Left hindlimb (tissue), 1 donor: ENCODE results near the gene PEAR1.

Experiments
- DNase-seq: peaks from one replicate; pipeline ENCODE4 v3.0.0-alpha.2; 2018

PEAR1 gene

GRCh38 chr1:156923670-156924477 is 30.4 kb downstream of the PEAR1 start:
- DNase-seq: no peak

DNA sequence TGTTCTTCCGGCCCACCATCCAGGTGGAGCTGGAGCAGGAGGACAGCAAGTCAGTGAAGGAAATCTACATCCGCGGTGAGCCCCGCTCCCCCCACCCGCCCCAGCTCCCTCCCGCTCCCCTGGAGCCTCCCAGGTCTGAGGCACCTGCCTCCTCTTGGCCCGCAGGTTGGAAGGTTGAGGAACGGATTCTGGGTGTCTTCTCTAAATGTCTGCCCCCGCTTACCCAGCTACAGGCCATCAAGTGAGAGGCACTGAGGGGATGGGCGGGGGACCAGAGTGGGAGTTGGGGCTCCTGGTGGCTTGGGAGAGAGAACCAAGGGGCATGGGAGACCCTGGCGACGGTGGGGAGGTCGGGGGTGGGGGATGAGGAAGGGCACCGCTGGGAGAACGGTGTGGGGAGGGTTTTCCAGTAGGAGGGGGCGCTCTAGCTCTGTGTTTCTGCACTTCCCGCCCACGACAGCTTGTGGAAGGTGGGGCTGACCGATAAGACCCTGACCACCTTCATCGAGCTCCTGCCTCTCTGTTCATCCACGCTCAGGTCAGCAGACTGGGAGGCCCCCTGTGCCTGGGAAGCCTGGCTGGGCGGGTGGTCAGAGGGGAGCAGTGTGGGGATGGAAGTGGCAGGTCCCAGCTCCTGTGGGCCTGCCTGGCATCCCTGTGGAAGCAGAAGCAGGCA is 31.1 kb downstream of the PEAR1 start:
- no peak for DNase-seq

GRCh38 chr1:156925154-156926010 is 31.9 kb downstream of the PEAR1 start:
- DNase-seq: peak; percentile 10

- DNase-seq: peak; percentile 58
These were observed 32.7 kb downstream of the PEAR1 start for GRCh38 chr1:156926175-156926574.

DNA sequence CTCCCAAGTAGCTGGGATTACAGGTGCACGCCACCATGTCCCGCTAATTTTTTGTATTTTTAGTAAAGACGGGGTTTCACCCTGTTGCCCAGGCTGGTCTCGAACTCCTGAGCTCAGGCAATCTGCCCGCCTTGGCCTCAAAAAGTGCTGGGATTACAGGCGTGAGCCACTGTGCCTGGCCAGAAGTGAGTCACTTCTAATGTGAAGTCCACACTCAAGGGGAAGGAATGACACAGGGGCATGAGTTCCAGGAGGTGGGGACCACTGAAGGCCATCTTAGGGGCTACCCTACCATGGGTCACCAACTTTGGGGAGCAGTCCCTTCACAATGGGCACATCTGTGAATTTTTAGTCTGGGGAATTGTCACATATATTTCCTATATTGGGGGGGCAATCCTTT is 33.2 kb downstream of the PEAR1 start:
- peak; percentile 4 for DNase-seq

DNA sequence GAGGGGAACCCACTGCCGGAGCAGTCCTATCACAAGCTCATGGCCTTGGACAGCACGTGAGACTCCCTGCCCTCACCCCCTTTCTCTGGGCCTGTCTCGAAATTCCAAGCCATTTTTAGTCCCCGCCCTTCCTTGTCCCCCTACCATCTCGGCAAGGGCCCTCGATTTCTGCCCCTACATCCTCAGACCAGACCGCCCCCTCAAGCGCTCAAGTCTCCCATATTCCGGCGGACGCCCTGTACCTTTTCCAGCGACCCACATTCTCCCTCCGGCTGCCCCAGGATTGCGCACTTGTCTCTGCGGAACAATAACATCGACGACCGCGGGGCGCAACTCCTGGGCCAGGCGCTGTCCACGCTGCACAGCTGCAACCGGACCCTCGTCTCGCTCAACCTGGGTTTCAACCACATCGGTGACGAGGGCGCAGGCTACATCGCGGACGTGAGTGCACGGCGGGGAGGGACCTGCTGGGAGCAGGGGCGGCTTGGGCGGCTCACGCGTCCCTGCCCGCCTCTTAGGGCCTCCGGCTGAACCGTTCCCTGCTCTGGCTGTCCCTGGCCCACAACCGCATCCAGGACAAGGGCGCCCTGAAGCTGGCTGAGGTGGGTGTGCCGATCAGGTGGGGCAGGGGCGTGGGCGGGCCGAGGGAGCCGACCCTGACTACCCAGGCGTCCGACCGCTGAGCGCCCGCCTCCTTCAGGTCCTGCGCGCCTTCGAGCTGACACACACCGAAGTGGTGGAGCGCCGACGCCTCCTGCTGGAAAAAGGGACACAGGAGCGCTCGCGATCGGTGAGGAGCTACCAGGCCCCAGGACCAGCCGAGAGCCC is 33.9 kb downstream of the PEAR1 start:
- DNase-seq: peak; percentile 81

- DNase-seq: no peak
These were observed 34.6 kb downstream of the PEAR1 start for GRCh38 chr1:156928043-156928602.

- DNase-seq: no peak
These were observed 36.2 kb downstream of the PEAR1 start for GRCh38 chr1:156929596-156930238.

DNA sequence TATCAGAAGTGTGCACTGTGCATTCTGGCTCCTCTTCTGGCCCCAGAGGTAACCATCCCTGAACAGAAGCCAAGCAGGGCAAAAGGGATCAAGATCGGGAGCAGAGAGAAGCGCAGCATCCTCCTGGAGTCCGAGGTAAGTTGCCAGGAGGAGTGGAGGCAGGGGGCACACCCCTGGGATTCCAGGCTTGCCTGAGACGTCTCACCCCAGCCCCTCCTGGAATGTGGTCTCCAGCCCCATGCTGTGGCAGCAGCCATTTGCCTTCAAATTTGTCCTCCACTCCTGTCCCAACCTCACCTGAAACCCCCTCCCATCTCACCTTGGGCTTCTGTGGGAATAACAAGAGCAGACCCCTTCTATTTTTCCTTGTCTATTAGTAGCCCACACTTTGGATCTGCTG is 37.0 kb downstream of the PEAR1 start:
- DNase-seq: peak; percentile 15

DNA sequence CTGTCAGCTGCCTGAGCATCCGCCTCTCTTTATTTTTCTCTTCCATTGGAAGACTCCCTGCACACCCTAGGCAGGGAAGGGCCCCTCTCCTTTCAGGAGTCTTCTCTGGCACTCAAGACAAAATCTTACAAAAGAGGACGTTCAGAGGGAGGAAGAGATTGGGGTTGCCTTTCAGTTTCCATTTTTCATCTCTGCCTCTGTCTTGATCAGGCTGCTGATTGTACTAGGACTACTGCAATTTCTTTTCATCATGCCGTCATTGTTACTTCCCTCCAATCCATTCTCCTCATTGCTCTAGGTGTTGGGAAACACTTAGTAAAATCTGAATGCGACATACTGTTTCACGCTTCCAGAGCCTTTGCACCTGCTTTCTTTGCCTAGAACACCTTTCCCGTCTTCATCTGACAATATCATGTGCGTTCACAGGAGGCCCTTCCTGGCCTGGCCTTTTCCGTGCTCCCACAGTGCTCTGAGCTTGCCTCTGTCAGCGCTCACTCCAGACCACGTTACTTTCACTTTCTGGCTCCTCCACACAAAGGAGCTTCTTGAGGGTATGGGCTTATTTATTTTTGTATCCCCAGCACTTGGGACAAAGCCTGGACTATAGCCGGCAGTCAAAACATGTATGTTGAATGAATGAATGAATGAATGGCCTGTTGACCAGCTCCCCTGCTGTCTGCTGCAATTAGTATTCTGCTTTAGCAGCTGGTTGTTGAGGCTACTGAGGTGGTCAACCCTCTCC is 37.9 kb downstream of the PEAR1 start:
- no peak for DNase-seq

DNA sequence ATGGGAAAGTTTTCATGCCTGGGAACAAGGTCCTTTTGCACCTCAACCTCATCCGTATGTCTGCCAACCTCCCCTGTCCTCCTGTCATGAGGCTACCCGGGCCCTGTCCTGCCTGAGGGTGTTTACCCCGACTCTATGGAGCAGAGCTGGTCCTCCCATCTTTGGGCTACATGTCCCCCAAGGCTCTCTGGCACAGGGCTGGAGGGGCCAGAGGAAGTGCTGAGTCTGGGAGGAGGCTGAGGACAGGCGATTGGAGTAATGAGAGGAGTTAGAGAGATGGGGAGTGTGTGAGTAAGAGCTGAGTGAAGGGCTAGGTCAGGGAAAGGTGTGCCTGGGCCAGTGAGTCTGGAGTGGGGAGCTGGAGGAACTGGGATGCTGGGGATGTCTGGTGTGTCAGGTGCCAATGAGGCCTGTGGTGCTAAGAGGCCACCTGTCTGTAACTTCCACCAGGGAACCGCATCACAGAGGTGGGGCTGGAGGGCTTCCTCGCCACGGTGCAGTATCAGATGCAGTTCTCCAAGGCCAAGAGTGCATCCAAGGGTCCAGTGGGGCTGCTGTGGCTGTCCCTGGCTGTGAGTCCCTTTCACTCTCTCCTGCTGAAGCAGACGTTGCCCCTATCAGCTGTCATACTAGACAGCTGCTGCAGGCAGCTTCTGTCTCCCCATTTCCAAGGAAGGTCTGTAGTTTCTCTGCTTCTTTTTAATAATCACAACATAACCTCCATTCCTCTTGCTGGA is 38.6 kb downstream of the PEAR1 start:
- no peak for DNase-seq

GRCh38 chr1:156933136-156933535 is 39.6 kb downstream of the PEAR1 start:
- no peak for DNase-seq

DNA sequence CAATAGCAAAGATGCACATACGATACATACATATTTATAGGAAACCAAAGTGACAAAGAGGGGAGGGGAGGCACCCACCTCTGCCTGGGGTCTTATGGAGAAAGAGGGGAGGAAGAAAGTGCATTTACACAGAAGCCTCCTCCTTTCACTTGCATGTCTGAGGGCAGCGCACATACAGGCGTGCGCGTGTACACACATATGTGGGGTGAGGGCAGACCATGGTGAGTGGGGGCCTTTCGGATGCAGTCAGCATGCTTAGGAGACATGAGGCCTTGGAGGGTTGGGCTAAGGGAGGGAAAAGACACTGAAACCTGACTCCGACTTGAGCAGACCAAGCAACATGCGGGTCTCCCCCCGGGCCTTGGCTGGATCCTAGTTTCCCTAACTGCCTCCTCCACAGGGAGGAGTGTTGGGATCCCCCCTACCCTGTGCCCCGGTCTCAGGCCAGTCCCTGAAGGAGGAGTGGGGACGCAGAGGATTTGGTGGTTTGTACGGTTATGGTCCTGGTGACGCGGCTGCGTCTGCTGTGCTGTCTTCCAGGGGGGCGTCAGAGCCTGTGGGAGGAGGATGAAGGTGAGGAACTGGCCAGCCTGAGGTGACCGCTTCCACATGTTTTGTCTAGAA is 42.1 kb downstream of the PEAR1 start:
- DNase-seq: no peak

DNA sequence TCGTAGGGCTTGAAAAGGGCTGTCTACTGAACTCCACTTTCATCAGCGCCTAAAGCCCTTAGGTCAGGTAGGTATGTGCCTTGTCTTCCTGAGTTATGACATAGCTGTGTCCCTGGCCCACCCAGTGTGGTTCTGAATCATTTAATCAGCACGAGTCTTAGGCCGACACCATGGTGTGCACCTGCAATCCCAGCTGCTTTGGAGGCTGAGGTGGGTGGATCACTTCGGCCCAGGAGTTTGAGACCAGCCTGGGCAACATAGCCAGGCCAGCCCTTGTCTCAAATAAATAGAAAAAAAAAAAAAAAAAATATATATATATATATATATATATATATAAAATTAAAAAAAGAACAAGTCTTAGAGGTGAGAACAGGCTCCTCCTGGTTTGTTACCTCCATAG is 42.7 kb downstream of the PEAR1 start:
- no peak for DNase-seq

DNA sequence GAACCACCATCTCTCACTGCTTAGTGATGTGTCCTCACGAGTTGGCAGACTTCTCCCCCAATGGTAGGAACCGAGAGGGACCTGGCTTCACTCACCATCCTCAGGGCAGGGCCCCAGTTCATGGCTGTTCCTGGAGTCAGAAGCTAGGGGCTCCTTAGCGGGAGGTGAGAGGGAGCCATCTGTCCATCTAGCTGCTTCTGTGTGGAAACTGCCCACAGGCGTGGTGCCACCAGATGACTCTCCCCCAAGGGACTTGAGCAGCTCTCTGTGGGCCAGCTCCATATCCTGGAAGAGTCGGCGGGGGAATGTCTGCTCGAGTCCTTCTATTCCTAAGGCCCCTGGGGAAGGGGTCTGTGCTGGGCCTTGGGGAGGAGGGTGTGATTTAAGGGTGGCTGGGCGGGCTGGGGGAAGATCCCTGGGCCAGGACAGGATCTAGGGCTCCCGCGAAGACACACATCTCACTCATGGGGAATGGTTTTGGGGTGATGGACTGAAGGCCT is 43.3 kb downstream of the PEAR1 start:
- DNase-seq: no peak

DNA sequence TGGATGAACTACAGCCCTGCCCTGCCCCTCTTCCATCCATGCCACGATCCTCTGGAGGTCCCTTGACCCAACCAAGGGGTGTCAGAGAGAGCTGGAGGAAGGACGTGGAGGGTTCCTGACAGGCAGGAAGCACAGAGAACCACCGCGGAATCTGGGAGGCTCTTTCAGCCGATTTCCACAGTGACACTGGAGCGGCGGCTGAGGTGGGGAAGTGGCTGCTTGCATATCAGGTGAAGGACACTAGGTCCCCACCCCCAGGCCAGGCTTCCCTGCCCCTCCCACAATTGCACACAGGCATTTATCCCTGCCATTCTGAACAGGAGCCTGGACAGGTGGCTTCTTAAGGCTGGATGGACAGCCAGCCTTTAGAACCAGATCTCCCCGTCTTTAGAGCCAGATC is 44.4 kb downstream of the PEAR1 start:
- no peak for DNase-seq

GRCh38 chr1:156938813-156939212 is 45.3 kb downstream of the PEAR1 start:
- DNase-seq: peak; percentile 22

GRCh38 chr1:156939786-156940334 is 46.3 kb downstream of the PEAR1 start:
- DNase-seq: peak; percentile 25

- DNase-seq: no peak
These were observed 48.2 kb downstream of the PEAR1 start for GRCh38 chr1:156941675-156942074.
